Measurements from ENCODE around the gene BTBD19. TPM values are rescaled to one million over a fixed set of nuclear protein-coding genes. Genes with fewer than 3 reads are reported as not detected.

BTBD19 gene
- total and polyA plus RNA-seq, 2 of the 8 experiments (the other 6 are each of a cell fraction or from before 2014, with no cell fraction given) = 1.1 TPM

GRCh38 chr1:44775930-44776729 is 32.2 kb upstream of the BTBD19 start:
- H3K27ac ChIP-seq (ENCODE audit: low read depth, low read length) = peak overlapping the region; percentile 85
- no peak for TF ChIP-seq KDM1A (IDR thresholded peaks at IDR 0.05; ENCODE audit: borderline replicate concordance, low read length)
- TF ChIP-seq HDAC2 (IDR thresholded peaks at IDR 0.05; ENCODE audit: borderline replicate concordance in 1 of 2, low read depth in 2 of 2, low read length in 2 of 2) = peak in 1 of 2 experiments; percentile 44; a peak in 1 of 4 replicates
- no peak for TF ChIP-seq FOSL1 (IDR thresholded peaks at IDR 0.05; ENCODE audit: insufficient read depth, low read depth, low read length)
- TF ChIP-seq TAF7 (optimal IDR thresholded peaks at IDR 0.05; ENCODE audit: borderline replicate concordance, low read depth, low read length) = peak; percentile 26
- peak in 1 of 2 experiments; percentile 8; a peak in 1 of 4 replicates for TF ChIP-seq SIN3A (conservative IDR thresholded peaks at IDR 0.05 in 1 of 2, IDR thresholded peaks at IDR 0.05 in 1 of 2; ENCODE audit: low read depth in 1 of 2, low read length in 2 of 2)
- TF ChIP-seq POLR2AphosphoS5 (IDR thresholded peaks at IDR 0.05; ENCODE audit: low read depth, low read length) = peak; percentile 7; the same call in 1 of the 2 replicates

More at GRCh38 chr1:44775930-44776729, 32.2 kb upstream of the BTBD19 start:
- Histone ChIP-seq H4K5ac (ENCODE audit: insufficient read length, low read depth, low read length) (peak overlapping the region; percentile 24), H3K9ac (replicated peaks in 1 of 4; ENCODE audit: extremely low read depth in 1 of 4, low read depth in 3 of 4, low read length in 3 of 4) (peak overlapping the region; percentile 96 to 100 (median 96)), H3K79me1 (ENCODE audit: low read depth, low read length) (peaks cover 3% of the 10 kb centered on the region; the same call in 1 of the 2 replicates), H4K91ac (replicated peaks; ENCODE audit: insufficient read length, low read length) (peak overlapping the region; percentile 45), H3K4me1 (replicated peaks in 1 of 4; ENCODE audit: control insufficient read depth in 3 of 4, insufficient read depth in 4 of 4, low read length in 3 of 4) (peaks cover 0 to 8% (median 2%) of the 10 kb centered on the region in 4 experiments; a peak in 5 of 7 replicates), H3K23me2 (ENCODE audit: low read depth, low read length) (peaks cover 16% of the 10 kb centered on the region), H3K23ac (ENCODE audit: insufficient read length) (no peak overlapping the region), H2BK20ac (ENCODE audit: low read length) (no peak overlapping the region), H3K4ac (replicated peaks; ENCODE audit: insufficient read length, low read depth, low read length) (peak overlapping the region; percentile 74), H3K56ac (replicated peaks; ENCODE audit: insufficient read length, low read depth, low read length) (peak overlapping the region; percentile 88), H4K8ac (ENCODE audit: extremely low read depth, insufficient read depth, low read length) (peak overlapping the region; percentile 99), H3K36me3 (ENCODE audit: control insufficient read depth in 2 of 4, insufficient read depth in 4 of 4, low read length in 3 of 4) (peaks cover 24 to 53% (median 34%) of the 10 kb centered on the region in 4 experiments), H3K18ac (ENCODE audit: extremely low read depth, low read length) (peak overlapping the region; percentile 90), H2BK120ac (replicated peaks; ENCODE audit: low read depth, low read length) (no peak overlapping the region), H2AFZ (ENCODE audit: low read length) (no peak overlapping the region), H2BK12ac (ENCODE audit: low read depth, low read length) (peak overlapping the region; percentile 50; the same call in 1 of the 2 replicates), H2AK5ac (ENCODE audit: low read depth, low read length) (0 out of 2 replicates have a peak overlapping the region, but pooled peaks have one; percentile 11), H3K4me2 (ENCODE audit: insufficient read depth in 1 of 2, low read depth in 2 of 2, low read length in 2 of 2) (peak overlapping the region; percentile 93 to 98), H3K14ac (ENCODE audit: insufficient read length) (no peak overlapping the region), H3K9me3 (ENCODE audit: insufficient read depth in 2 of 2, low read depth in 1 of 2, low read length in 1 of 2) (no peaks in the 10 kb centered on the region), H3K79me2 (ENCODE audit: control insufficient read depth in 1 of 2, insufficient read depth in 2 of 2, low read length in 2 of 2) (peaks cover 15 to 33% of the 10 kb centered on the region in 2 experiments), H3K4me3 (ENCODE audit: extremely low read depth in 1 of 4, insufficient read depth in 2 of 4, low read depth in 3 of 4, low read length in 4 of 4) (peak overlapping the region; percentile 68 to 95 (median 84)), H2BK15ac (ENCODE audit: low read length) (no peak overlapping the region), H4K20me1 (replicated peaks in 1 of 2; ENCODE audit: control insufficient read depth in 1 of 2, insufficient read depth in 2 of 2, low read length in 2 of 2) (peaks cover 13 to 21% of the 10 kb centered on the region in 2 experiments), H3K27me3 (replicated peaks in 1 of 4; ENCODE audit: control insufficient read depth in 3 of 4, extremely low read depth in 1 of 4, insufficient read depth in 3 of 4, low read length in 3 of 4) (no peaks in the 10 kb centered on the region), H2BK5ac (ENCODE audit: low read depth, low read length) (peak overlapping the region; percentile 96; the same call in 1 of the 2 replicates)
- POLR2A ChIA-PET (ENCODE audit: partially characterized antibody) = interaction anchor here (0.6 to 23.6 kb wide), 39 partner anchors 13 to 950 kb away, joined by 3 to 428 read pairs (median 5); partner anchors contain the start of genes ARMH1, BEST4, BTBD19 and CCDC163
- FAIRE-seq (no peak), DNase-seq (ENCODE audit: low read depth in 1 of 2, low spot score in 2 of 2) (no peak)
- 4% methylated on average over 36 of the region's 36 CpGs; no CpG with 5 or more reads in 1 of the 2 experiments for WGBS, 2 experiments (ENCODE audit: extremely low coverage in 1 of 2, insufficient coverage in 1 of 2, insufficient read length in 1 of 2, insufficient replicate concordance in 2 of 2, low coverage in 1 of 2, low lambda C conversion rate in 2 of 2, missing lambda C conversion rate in 1 of 2)
- CTCF ChIA-PET (ENCODE audit: partially characterized antibody) = interaction anchor here (0.6 to 4.1 kb wide), 9 partner anchors 10 to 238 kb away, joined by 3 to 21 read pairs (median 4); partner anchors contain the start of gene RNU5D-1

All from H1 (cell line).